Prostate gland (tissue), 2 donors: Measurements from ENCODE around the gene DHH.

Experiments
- CTCF ChIP-seq, 4 experiments: fragments of 200-600 bp in 2 of 4; fragments of 450-650 bp in 2 of 4; sonication (generic) in 2 of 4; IDR thresholded peaks; 1 replicate in 3 of 4; 2 replicates in 1 of 4; pipeline ENCODE4 v1.5.1; 2016 to 2019; ENCODE audit warnings: antibody characterized with exemption in 4 of 4, mild to moderate bottlenecking in 2 of 4, moderate library complexity in 2 of 4
- POLR2A ChIP-seq: fragments of 450-650 bp; IDR thresholded peaks from one replicate; pipeline ENCODE4 v1.6.1; 2016; ENCODE audit warnings: antibody characterized with exemption, mild to moderate bottlenecking

GRCh38 chr12:49098703-49099102 lies 4.1 kb upstream of the DHH start:
- no peak for TF ChIP-seq POLR2A
- no peak for TF ChIP-seq CTCF (IDR thresholded peaks at IDR 0.05)
